Right atrium auricular region (tissue), 2 donors: ENCODE measurements around the gene TNIP1. TPM values are rescaled to one million over a fixed set of nuclear protein-coding genes. Genes with fewer than 3 reads are reported as not detected.

Source experiments
- DNase-seq: peaks from one replicate; pipeline ENCODE4 v3.0.0-alpha.2; 2019; ENCODE audit warnings: low spot score
- H3K27ac ChIP-seq, 2 donors: fragments of 200-600 bp; sonication (generic); 1 replicate in 1 of 2; 2 replicates in 1 of 2; pipeline ENCODE4 v1.5.1; 2016 to 2019
- H3K27me3 ChIP-seq, 2 donors: fragments of 200-600 bp; sonication (generic); one replicate each; pipeline versions ENCODE4 v1.5.1 to v1.6.0; 2017 to 2019
- H3K36me3 ChIP-seq: fragments of 200-600 bp; sonication (generic); one replicate; pipeline ENCODE4 v1.5.1; 2016
- H3K4me1 ChIP-seq, 2 donors: fragments of 200-600 bp; sonication (generic); one replicate each; pipeline versions ENCODE4 v1.5.1 to v1.6.0; 2017 to 2019
- H3K4me3 ChIP-seq, 2 donors: fragments of 200-600 bp; sonication (generic); 1 replicate in 1 of 2; 2 replicates in 1 of 2; pipeline ENCODE4 v1.5.1; 2017 to 2019; ENCODE audit warnings: mild to moderate bottlenecking in 1 of 2, moderate library complexity in 1 of 2
- H3K9me3 ChIP-seq, 2 donors: fragments of 200-600 bp; sonication (generic); one replicate each; pipeline ENCODE4 v1.5.1; 2019
- total RNA-seq, 2 donors: library from RNA; depleted of rRNA; stranded (reverse); fragments of >200 nt; gene quantifications; one replicate each; pipeline ENCODE4 v1.1.0, GENCODE V29; 2016
- TF ChIP-seq, protein P1 (sequence below), 2 donors: fragments of 200-600 bp; sonication (generic); IDR thresholded peaks; one replicate each; pipeline ENCODE4 v1.5.1; 2019; ENCODE audit warnings: antibody characterized with exemption in 2 of 2

The TNIP1 gene
- total RNA-seq, 2 donors from 2014 or later: 68.9 to 92.6 TPM

DNA sequence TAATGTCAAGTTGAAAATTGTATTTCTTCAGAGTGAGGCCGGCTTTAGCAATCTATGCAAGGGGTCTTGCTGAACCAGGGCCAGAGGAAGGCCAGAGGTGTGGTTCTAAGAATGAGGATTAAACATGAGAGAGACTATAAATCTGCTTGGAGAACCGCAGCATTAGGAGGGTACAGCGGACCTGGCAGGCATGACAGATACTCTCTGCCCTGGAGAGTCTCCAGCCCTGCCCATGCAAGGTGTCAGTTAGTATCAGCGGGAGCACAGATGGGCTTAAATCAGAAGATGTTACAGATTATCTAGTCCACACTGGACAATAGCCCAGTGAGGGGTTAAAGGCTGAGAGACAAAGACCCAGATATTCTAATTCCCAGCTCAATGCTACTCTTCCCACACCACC lies 71.9 kb downstream of the TNIP1 start:
- Histone ChIP-seq H3K9me3 (no peaks in the 10 kb centered on the region), H3K36me3 (no peaks in the 10 kb centered on the region), H3K4me3 (no peak overlapping the region), H3K27me3 (no peaks in the 10 kb centered on the region), H3K27ac (no peak overlapping the region), H3K4me1 (peaks cover 0 to 49% of the 10 kb centered on the region in 2 donors)
- DNase-seq: no peak
- TF ChIP-seq, protein P1, sequence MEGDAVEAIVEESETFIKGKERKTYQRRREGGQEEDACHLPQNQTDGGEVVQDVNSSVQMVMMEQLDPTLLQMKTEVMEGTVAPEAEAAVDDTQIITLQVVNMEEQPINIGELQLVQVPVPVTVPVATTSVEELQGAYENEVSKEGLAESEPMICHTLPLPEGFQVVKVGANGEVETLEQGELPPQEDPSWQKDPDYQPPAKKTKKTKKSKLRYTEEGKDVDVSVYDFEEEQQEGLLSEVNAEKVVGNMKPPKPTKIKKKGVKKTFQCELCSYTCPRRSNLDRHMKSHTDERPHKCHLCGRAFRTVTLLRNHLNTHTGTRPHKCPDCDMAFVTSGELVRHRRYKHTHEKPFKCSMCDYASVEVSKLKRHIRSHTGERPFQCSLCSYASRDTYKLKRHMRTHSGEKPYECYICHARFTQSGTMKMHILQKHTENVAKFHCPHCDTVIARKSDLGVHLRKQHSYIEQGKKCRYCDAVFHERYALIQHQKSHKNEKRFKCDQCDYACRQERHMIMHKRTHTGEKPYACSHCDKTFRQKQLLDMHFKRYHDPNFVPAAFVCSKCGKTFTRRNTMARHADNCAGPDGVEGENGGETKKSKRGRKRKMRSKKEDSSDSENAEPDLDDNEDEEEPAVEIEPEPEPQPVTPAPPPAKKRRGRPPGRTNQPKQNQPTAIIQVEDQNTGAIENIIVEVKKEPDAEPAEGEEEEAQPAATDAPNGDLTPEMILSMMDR (IDR thresholded peaks at IDR 0.05): no peak

GRCh38 chr5:151008210-151008491 lies 72.7 kb downstream of the TNIP1 start:
- peaks cover 0 to 56% of the 10 kb centered on the region in 2 donors for H3K4me1 ChIP-seq
- H3K27ac ChIP-seq: peak overlapping the region; percentile 20 to 85
- DNase-seq: no peak

GRCh38 chr5:151007430-151008209 lies 73.2 kb downstream of the TNIP1 start:
- H3K4me1 ChIP-seq: peaks cover 0 to 58% of the 10 kb centered on the region in 2 donors

More at GRCh38 chr5:151008210-151008491, 72.7 kb downstream of the TNIP1 start:
- H3K9me3 ChIP-seq: no peaks in the 10 kb centered on the region
- H3K27me3 ChIP-seq: no peaks in the 10 kb centered on the region
- TF ChIP-seq, protein P1 (IDR thresholded peaks at IDR 0.05): no peak
- H3K36me3 ChIP-seq: no peaks in the 10 kb centered on the region
- no peak overlapping the region for H3K4me3 ChIP-seq

GRCh38 chr5:151006704-151007334 lies 74.0 kb downstream of the TNIP1 start:
- Histone ChIP-seq H3K4me1 (peaks cover 0 to 58% of the 10 kb centered on the region in 2 donors), H3K4me3 (no peak overlapping the region), H3K9me3 (no peaks in the 10 kb centered on the region), H3K36me3 (no peaks in the 10 kb centered on the region), H3K27ac (peak overlapping the region; percentile 85 to 88), H3K27me3 (no peaks in the 10 kb centered on the region)
- DNase-seq: no peak
- TF ChIP-seq, protein P1 (IDR thresholded peaks at IDR 0.05): no peak

More at GRCh38 chr5:151007430-151008209, 73.2 kb downstream of the TNIP1 start:
- no peaks in the 10 kb centered on the region for H3K9me3 ChIP-seq
- TF ChIP-seq, protein P1 (IDR thresholded peaks at IDR 0.05): no peak
- H3K4me3 ChIP-seq: no peak overlapping the region
- H3K27me3 ChIP-seq: no peaks in the 10 kb centered on the region
- no peaks in the 10 kb centered on the region for H3K36me3 ChIP-seq
- H3K27ac ChIP-seq: peak overlapping the region; percentile 85 to 88
- no peak for DNase-seq

- no peak overlapping the region for H3K4me3 ChIP-seq
- TF ChIP-seq, protein P1 (IDR thresholded peaks at IDR 0.05): no peak
- H3K27ac ChIP-seq: peak overlapping the region; percentile 85 to 88
- H3K4me1 ChIP-seq: peaks cover 0 to 58% of the 10 kb centered on the region in 2 donors
- DNase-seq: peak; percentile 96
- no peaks in the 10 kb centered on the region for H3K27me3 ChIP-seq
- H3K9me3 ChIP-seq: no peaks in the 10 kb centered on the region
- H3K36me3 ChIP-seq: no peaks in the 10 kb centered on the region
Observed at GRCh38 chr5:151005950-151006576, 74.8 kb downstream of the TNIP1 start.
